Right atrium auricular region (tissue), 2 donors: ENCODE results near the gene BAIAP2. TPM values are rescaled to one million over a fixed set of nuclear protein-coding genes. Genes with fewer than 3 reads are reported as not detected.

ENCODE experiments used
- DNase-seq: peaks from one replicate; pipeline ENCODE4 v3.0.0-alpha.2; 2019; ENCODE audit warnings: low spot score
- H3K27ac ChIP-seq, 2 donors: fragments of 200-600 bp; sonication (generic); 1 replicate in 1 of 2; 2 replicates in 1 of 2; pipeline ENCODE4 v1.5.1; 2016 to 2019
- H3K27me3 ChIP-seq, 2 donors: fragments of 200-600 bp; sonication (generic); one replicate each; pipeline versions ENCODE4 v1.5.1 to v1.6.0; 2017 to 2019
- H3K36me3 ChIP-seq: fragments of 200-600 bp; sonication (generic); one replicate; pipeline ENCODE4 v1.5.1; 2016
- H3K4me1 ChIP-seq, 2 donors: fragments of 200-600 bp; sonication (generic); one replicate each; pipeline versions ENCODE4 v1.5.1 to v1.6.0; 2017 to 2019
- H3K4me3 ChIP-seq, 2 donors: fragments of 200-600 bp; sonication (generic); 1 replicate in 1 of 2; 2 replicates in 1 of 2; pipeline ENCODE4 v1.5.1; 2017 to 2019; ENCODE audit warnings: mild to moderate bottlenecking in 1 of 2, moderate library complexity in 1 of 2
- H3K9me3 ChIP-seq, 2 donors: fragments of 200-600 bp; sonication (generic); one replicate each; pipeline ENCODE4 v1.5.1; 2019
- total RNA-seq, 2 donors: library from RNA; depleted of rRNA; stranded (reverse); fragments of >200 nt; gene quantifications; one replicate each; pipeline ENCODE4 v1.1.0, GENCODE V29; 2016
- TF ChIP-seq, protein P1 (sequence below), 2 donors: fragments of 200-600 bp; sonication (generic); IDR thresholded peaks; one replicate each; pipeline ENCODE4 v1.5.1; 2019; ENCODE audit warnings: antibody characterized with exemption in 2 of 2

The BAIAP2 gene
- total RNA-seq, 2 donors from 2014 or later = 27.9 to 36.5 TPM

DNA sequence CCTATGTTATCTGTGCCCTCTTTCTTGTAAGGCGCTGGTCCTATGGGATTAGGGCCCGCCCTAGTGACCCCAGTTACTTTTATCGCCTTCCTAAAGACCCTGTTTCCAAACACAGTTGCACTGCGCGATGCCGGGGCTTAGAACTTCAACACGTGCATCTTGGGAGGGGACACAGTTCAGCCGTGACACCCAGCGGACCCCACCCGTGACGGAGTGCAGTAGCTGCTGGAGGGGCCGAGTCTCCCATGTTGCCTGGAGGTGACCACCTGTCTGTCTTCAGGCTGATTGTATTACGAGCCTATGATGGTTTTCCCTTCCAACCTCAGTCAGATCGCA is 9.4 kb downstream of the BAIAP2 start:
- DNase-seq = no peak
- Histone ChIP-seq H3K4me3 (peak overlapping the region in 1 of 2 donors; percentile 19), H3K27me3 (no peaks in the 10 kb centered on the region), H3K4me1 (peaks cover 0 to 91% of the 10 kb centered on the region in 2 donors), H3K36me3 (no peaks in the 10 kb centered on the region), H3K27ac (peak overlapping the region; percentile 88), H3K9me3 (no peaks in the 10 kb centered on the region)
- TF ChIP-seq, protein P1, sequence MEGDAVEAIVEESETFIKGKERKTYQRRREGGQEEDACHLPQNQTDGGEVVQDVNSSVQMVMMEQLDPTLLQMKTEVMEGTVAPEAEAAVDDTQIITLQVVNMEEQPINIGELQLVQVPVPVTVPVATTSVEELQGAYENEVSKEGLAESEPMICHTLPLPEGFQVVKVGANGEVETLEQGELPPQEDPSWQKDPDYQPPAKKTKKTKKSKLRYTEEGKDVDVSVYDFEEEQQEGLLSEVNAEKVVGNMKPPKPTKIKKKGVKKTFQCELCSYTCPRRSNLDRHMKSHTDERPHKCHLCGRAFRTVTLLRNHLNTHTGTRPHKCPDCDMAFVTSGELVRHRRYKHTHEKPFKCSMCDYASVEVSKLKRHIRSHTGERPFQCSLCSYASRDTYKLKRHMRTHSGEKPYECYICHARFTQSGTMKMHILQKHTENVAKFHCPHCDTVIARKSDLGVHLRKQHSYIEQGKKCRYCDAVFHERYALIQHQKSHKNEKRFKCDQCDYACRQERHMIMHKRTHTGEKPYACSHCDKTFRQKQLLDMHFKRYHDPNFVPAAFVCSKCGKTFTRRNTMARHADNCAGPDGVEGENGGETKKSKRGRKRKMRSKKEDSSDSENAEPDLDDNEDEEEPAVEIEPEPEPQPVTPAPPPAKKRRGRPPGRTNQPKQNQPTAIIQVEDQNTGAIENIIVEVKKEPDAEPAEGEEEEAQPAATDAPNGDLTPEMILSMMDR (IDR thresholded peaks at IDR 0.05) = no peak

DNA sequence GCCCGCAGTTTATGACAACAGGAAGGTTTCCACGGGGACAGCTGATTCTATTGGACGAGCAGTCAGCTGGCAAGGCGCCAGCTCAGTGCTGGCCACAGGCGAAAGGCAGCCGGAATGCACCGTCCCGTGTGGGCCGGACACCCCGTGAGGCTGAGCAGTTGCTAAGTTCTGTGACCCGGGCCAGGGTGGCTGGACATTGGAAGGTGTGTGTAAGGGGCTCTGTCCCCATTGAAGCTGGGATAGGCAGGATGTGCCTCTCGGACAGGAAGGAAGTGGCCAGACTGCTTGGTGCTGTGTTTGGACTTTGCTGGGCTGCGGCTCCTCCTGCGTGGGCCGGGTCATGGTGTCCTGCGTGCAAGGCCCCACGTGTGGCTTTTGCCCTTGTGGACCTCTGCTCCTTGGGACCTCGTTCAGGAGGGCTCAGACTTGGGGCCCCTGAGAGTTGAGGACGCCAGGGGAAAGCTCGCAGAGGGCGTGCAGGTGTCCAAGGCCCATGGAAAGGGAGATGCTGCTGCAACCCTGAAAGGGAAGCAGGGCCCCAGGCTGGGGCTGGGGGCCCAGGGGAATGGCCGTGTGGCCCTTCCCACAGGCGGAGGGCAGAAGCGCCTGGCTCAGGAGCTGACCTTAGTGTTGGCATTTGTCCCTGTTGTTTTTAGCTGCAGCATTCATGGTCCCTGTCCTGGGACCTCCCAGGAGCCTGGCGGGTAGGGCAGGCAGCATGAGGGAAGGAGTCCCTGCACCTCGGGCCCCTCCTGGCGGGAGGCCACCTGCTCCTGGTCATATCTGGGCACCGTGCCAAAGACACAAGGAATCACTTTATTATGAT is 10.0 kb downstream of the BAIAP2 start:
- TF ChIP-seq, protein P1 (IDR thresholded peaks at IDR 0.05) = no peak
- peak; percentile 94 for DNase-seq
- peak overlapping the region; percentile 88 for H3K27ac ChIP-seq
- no peaks in the 10 kb centered on the region for H3K9me3 ChIP-seq
- no peaks in the 10 kb centered on the region for H3K36me3 ChIP-seq
- H3K4me3 ChIP-seq = peak overlapping the region in 1 of 2 donors; percentile 19
- no peaks in the 10 kb centered on the region for H3K27me3 ChIP-seq
- H3K4me1 ChIP-seq = peaks cover 0 to 91% of the 10 kb centered on the region in 2 donors

DNA sequence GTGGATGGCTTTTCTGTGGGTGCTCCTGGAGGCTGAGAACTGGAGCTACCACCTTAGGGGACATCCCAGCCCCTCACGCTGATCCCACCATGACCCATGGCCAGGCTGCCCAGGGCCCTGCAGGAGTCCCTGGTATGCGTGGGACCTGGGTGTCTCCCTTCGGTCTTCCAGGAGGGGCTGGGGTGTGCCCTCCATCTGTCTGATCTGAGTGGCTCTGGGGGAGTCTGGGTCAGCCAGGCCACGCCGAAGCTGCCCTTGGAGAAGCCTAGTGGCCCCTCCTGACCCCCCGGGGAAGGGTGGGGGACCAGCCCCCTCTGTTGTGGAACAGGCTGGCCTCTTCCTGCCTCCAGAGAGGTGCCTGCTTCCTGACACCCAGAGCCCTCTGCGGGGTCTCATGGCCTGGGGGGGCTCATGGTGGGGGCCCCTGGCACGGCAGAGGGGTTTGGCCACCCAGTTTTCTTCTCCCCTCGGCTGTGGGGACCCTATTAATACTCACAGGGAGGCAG is 10.7 kb downstream of the BAIAP2 start:
- no peak for DNase-seq
- TF ChIP-seq, protein P1 (IDR thresholded peaks at IDR 0.05) = no peak
- Histone ChIP-seq H3K27me3 (no peaks in the 10 kb centered on the region), H3K27ac (peak overlapping the region; percentile 88), H3K9me3 (no peaks in the 10 kb centered on the region), H3K4me3 (peak overlapping the region in 1 of 2 donors; percentile 19), H3K36me3 (no peaks in the 10 kb centered on the region), H3K4me1 (peaks cover 0 to 91% of the 10 kb centered on the region in 2 donors)

DNA sequence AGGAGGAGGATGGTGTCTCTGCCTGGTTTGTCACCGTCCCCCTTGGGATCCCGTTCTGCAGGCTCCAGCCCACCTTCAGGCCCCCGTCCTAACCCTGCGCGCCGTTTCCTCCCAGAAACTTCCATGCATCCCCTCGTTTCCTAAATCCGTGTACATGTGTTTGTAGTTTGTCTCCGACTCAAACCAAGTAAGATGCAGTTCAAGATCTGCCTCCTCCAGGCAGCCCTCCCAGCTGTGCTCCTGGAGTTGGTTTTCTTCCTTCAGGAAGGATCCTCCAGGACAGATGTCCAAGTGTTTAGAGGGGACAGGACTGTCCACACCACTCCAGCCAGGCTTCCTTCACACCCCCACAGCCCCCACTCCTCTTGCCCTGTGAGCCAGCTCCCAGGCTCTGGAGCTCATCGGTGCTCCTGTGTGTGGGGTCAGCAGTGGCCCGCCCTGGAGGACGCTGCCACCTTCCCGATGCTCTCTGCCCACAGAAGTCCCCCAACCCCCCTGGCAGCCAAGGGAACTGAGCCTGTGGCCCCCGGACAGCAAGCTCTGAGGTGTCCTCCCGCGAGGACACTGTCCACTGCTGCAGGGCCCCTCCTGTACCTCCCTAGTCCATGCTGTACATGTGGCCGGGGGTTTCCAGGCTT is 11.3 kb downstream of the BAIAP2 start:
- no peaks in the 10 kb centered on the region for H3K9me3 ChIP-seq
- H3K36me3 ChIP-seq = no peaks in the 10 kb centered on the region
- H3K4me1 ChIP-seq = peaks cover 0 to 90% of the 10 kb centered on the region in 2 donors
- H3K27ac ChIP-seq = peak overlapping the region; percentile 88
- TF ChIP-seq, protein P1 (IDR thresholded peaks at IDR 0.05) = no peak
- DNase-seq = no peak
- H3K27me3 ChIP-seq = no peaks in the 10 kb centered on the region
- H3K4me3 ChIP-seq = no peak overlapping the region

DNA sequence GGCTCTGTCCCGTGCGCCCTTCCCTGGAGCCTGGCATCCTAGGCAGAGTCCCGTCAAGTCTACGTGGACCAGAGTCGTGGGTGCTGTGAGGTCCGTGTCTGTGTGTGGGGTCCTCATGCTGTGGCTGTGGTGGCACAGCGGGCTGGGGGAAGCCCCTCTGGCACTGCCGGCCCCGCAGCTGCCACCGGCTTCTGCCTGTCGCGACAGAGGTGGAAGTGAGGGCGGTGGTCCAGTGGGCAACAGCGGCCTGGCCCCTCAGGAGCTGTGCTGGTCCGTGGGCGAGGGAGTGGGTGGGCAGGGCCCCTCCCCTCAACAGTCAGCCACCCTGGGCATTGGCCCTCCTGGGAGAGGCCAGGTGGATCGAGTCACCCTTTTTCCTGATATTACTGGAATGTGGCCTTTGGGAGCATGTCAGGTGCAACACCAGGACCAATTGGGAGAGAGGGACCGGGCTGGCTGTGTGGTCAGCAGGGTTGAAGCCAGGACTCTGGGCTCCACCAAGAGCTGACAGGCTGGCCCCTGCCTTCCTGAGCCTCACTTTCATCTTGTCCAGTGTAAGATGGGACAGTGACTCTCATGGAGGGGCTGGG is 11.9 kb downstream of the BAIAP2 start:
- H3K27me3 ChIP-seq = no peaks in the 10 kb centered on the region
- no peak for DNase-seq
- no peaks in the 10 kb centered on the region for H3K9me3 ChIP-seq
- TF ChIP-seq, protein P1 (IDR thresholded peaks at IDR 0.05) = no peak
- H3K4me3 ChIP-seq = no peak overlapping the region
- H3K36me3 ChIP-seq = no peaks in the 10 kb centered on the region
- H3K27ac ChIP-seq = peak overlapping the region in 1 of 2 donors; percentile 88
- H3K4me1 ChIP-seq = peaks cover 0 to 94% of the 10 kb centered on the region in 2 donors
